Omental fat pad (tissue), 4 donors: ENCODE data around the gene LSM2. TPM values are rescaled to one million over a fixed set of nuclear protein-coding genes. Genes with fewer than 3 reads are reported as not detected.

Source experiments
- ATAC-seq: fragments of 150-250 bp; one replicate; pipeline ENCODE4 v1.9.1; 2016; ENCODE audit warnings: mild to moderate bottlenecking, moderate library complexity; ENCODE audit not compliant: low FRiP score
- DNase-seq: peaks from one replicate; pipeline ENCODE4 v3.0.0-alpha.2; 2019; ENCODE audit warnings: low spot score
- small RNA-seq: library from RNA; depleted of rRNA; stranded (forward); fragments of <200 nt; gene quantifications from one replicate; pipeline ENCODE3, GENCODE V24; 2016
- total RNA-seq, 4 donors: library from RNA; depleted of rRNA; stranded (reverse); fragments of >200 nt; gene quantifications; one replicate each; pipeline ENCODE4 v1.1.0, GENCODE V29; 2016
- TF ChIP-seq, protein P1 (sequence below), 3 donors: fragments of 450-650 bp; IDR thresholded peaks; one replicate each; pipeline ENCODE4 v1.5.1; 2016 to 2017; ENCODE audit warnings: antibody characterized with exemption in 3 of 3, mild to moderate bottlenecking in 3 of 3, moderate library complexity in 2 of 3

The LSM2 gene
- total RNA-seq, 4 donors from 2014 or later: 19.8 to 35.1 (median 30.4) TPM

DNA sequence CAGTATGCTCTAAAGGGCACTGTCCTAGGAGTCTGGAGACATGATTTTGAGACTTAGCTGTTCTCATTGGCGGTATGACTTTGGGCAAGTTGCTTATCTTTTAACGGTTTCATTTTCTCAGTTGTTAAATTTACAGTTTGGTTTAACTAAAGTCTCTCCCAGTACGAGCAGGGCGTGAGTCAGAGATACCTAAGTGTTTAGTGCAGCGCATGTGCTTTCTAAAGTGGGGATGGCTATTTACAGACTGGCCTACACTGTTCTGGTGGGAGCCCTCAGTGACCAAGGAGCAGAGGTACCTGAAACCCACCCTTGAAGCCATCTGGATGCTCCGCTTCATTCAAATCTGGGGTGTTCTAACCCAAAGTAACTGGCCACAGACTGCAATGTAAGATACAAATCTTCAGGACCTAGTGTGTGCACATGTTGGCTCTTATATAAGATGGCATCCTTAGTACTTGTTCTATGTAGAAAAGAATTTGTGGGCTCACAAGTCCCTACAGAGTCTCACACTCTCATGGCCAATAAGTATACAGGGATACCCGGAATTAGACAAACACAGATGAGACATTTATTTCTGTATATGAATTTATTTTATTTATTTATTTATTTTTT, 56.2 kb downstream of the LSM2 start:
- TF ChIP-seq, protein P1, sequence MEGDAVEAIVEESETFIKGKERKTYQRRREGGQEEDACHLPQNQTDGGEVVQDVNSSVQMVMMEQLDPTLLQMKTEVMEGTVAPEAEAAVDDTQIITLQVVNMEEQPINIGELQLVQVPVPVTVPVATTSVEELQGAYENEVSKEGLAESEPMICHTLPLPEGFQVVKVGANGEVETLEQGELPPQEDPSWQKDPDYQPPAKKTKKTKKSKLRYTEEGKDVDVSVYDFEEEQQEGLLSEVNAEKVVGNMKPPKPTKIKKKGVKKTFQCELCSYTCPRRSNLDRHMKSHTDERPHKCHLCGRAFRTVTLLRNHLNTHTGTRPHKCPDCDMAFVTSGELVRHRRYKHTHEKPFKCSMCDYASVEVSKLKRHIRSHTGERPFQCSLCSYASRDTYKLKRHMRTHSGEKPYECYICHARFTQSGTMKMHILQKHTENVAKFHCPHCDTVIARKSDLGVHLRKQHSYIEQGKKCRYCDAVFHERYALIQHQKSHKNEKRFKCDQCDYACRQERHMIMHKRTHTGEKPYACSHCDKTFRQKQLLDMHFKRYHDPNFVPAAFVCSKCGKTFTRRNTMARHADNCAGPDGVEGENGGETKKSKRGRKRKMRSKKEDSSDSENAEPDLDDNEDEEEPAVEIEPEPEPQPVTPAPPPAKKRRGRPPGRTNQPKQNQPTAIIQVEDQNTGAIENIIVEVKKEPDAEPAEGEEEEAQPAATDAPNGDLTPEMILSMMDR (IDR thresholded peaks at IDR 0.05): no peak
- no peak for DNase-seq

DNA sequence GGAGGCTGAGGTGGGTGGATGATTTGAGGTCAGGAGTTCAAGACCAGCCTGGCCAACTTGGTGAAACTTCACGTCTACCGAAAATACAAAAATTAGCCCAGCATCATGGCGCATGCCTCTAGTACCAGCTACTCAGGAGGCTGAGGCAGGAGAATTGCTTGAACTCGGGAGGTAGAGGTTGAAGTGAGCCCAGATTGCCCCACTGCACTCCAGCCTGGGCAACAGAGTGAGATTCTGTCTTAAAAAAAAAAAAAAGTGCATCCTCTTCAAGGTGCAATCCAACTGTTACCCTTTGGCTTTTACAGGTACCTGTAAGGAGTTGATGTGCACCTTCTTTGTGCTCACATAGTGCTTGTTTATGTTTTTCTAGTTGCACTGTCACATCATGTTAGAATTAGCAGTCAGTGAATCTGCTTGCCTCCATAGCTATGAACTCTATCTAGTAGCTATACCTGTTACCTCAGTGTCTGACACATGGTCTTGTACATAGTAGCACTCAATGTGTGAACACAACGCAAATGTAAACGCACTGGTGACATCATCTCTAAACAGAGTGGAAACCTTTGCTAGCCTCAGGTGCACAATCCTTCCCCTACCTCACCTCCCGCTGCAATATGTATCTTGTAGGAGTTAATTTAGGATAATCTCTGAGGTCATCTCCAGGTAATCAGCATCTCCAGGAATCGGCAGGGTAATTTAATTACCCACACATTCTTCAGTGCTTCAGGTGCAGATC, 57.3 kb downstream of the LSM2 start:
- DNase-seq (no peak), ATAC-seq (no peak)
- TF ChIP-seq, protein P1 (IDR thresholded peaks at IDR 0.05): no peak

More for the DNA sequence above, 56.2 kb downstream of the LSM2 start:
- ATAC-seq: no peak

Small RNAs within 50 kb of the gene (small RNA-seq; reads per million reads assigned to genes)
- gene MSH5-SAPCD1: not detected
- not detected for gene RF00019
- not detected for gene RNU6-850P
- not detected for gene SAPCD1
- 1,845 reads per million, percentile 99 among the genes with 10 or more reads in this experiment for gene SNORD48
- not detected for gene SNORD52

Other genes with a start within 250 kb of the LSM2 start
- not detected for gene LTA, start 234.7 kb downstream of the LSM2 start, total RNA-seq
- gene TNF, start 231.4 kb downstream of the LSM2 start, total RNA-seq: 1 to 10 TPM in 1 of 4 donors, under 1 TPM in 2, not detected in 1; 0.65 to 1.5 (median 0.96) TPM
- 1 to 10 TPM in 3 of 4 donors, under 1 TPM in 1; 0.72 to 5.5 (median 1.9) TPM for gene LTB, start 224.5 kb downstream of the LSM2 start, total RNA-seq
- gene LST1, start 220.7 kb downstream of the LSM2 start, total RNA-seq: 10 to 100 TPM; 16.3 to 34.2 (median 19.2) TPM
- not detected for gene NCR3, start 214.0 kb downstream of the LSM2 start, total RNA-seq
- 10 to 100 TPM; 57.3 to 95.1 (median 81.8) TPM for gene AIF1, start 191.7 kb downstream of the LSM2 start, total RNA-seq
- gene PRRC2A, start 186.3 kb downstream of the LSM2 start, total RNA-seq: 100 to 1,000 TPM in 1 of 4 donors, 10 to 100 TPM in 3; 44.8 to 111 (median 65.4) TPM
- 100 to 1,000 TPM; 137 to 231 (median 157) TPM for gene BAG6, start 154.3 kb downstream of the LSM2 start, total RNA-seq
- 1 to 10 TPM; 2.4 to 5.0 (median 3.6) TPM for gene APOM, start 151.1 kb downstream of the LSM2 start, total RNA-seq
- 10 to 100 TPM; 16.8 to 24.7 (median 21.2) TPM for gene C6orf47, start 146.2 kb downstream of the LSM2 start, total RNA-seq
- gene GPANK1, start 142.0 kb downstream of the LSM2 start, total RNA-seq: 10 to 100 TPM in 3 of 4 donors, 1 to 10 TPM in 1; 7.1 to 23.6 (median 15.6) TPM
- gene CSNK2B, start 140.9 kb downstream of the LSM2 start, total RNA-seq: 100 to 1,000 TPM; 130 to 202 (median 184) TPM
- 10 to 100 TPM in 3 of 4 donors, 1 to 10 TPM in 1; 7.4 to 16.9 (median 11.3) TPM for gene LY6G5B, start 137.0 kb downstream of the LSM2 start, total RNA-seq
- gene LY6G5C, start 125.9 kb downstream of the LSM2 start, total RNA-seq: 1 to 10 TPM in 2 of 4 donors, under 1 TPM in 1, not detected in 1; 0.84 to 4.5 (median 1.3) TPM
- 10 to 100 TPM; 41.8 to 62.8 (median 57.4) TPM for gene ABHD16A, start 103.6 kb downstream of the LSM2 start, total RNA-seq
- gene LY6G6F, start 100.1 kb downstream of the LSM2 start, total RNA-seq: not detected
- gene LY6G6D, start 91.6 kb downstream of the LSM2 start, total RNA-seq: not detected
- under 1 TPM in 1 of 4 donors, not detected in 3; 0.74 TPM for gene LY6G6C, start 85.2 kb downstream of the LSM2 start, total RNA-seq
- gene MPIG6B, start 83.6 kb downstream of the LSM2 start, total RNA-seq: under 1 TPM in 1 of 4 donors, not detected in 3; 0.84 TPM
- gene DDAH2, start 77.7 kb downstream of the LSM2 start, total RNA-seq: 100 to 1,000 TPM; 103 to 148 (median 115) TPM
- 100 to 1,000 TPM; 244 to 443 (median 336) TPM for gene CLIC1, start 70.4 kb downstream of the LSM2 start, total RNA-seq
- 10 to 100 TPM in 1 of 4 donors, 1 to 10 TPM in 3; 5.4 to 17.0 (median 7.3) TPM for gene MSH5, start 67.0 kb downstream of the LSM2 start, total RNA-seq
- not detected for gene SAPCD1, start 44.3 kb downstream of the LSM2 start, total RNA-seq
- gene VWA7, start 29.6 kb downstream of the LSM2 start, total RNA-seq: 1 to 10 TPM in 1 of 4 donors, under 1 TPM in 2, not detected in 1; 0.36 to 1.6 (median 0.56) TPM
- 10 to 100 TPM; 31.6 to 47.0 (median 34.6) TPM for gene VARS1, start 11.2 kb downstream of the LSM2 start, total RNA-seq
- 1 to 10 TPM in 3 of 4 donors, under 1 TPM in 1; 0.48 to 3.0 (median 1.9) TPM for gene HSPA1L, start 8.3 kb upstream of the LSM2 start, total RNA-seq
- gene HSPA1A, start 8.6 kb upstream of the LSM2 start, total RNA-seq: 1,000 to 10,000 TPM in 1 of 4 donors, 100 to 1,000 TPM in 3; 155 to 1,684 (median 309) TPM
- 1,000 to 10,000 TPM in 1 of 4 donors, 100 to 1,000 TPM in 3; 174 to 1,642 (median 258) TPM for gene HSPA1B, start 20.8 kb upstream of the LSM2 start, total RNA-seq
- gene NEU1, start 55.9 kb upstream of the LSM2 start, total RNA-seq: 10 to 100 TPM; 44.1 to 63.8 (median 55.2) TPM
- under 1 TPM in 3 of 4 donors, not detected in 1; 0.19 to 0.84 (median 0.38) TPM for gene SLC44A4, start 72.0 kb upstream of the LSM2 start, total RNA-seq
- 10 to 100 TPM; 17.4 to 25.9 (median 20.0) TPM for gene EHMT2, start 90.7 kb upstream of the LSM2 start, total RNA-seq
- 1 to 10 TPM in 3 of 4 donors, under 1 TPM in 1; 0.48 to 1.9 (median 1.4) TPM for gene ZBTB12, start 95.1 kb upstream of the LSM2 start, total RNA-seq
- gene C2, start 120.8 kb upstream of the LSM2 start, total RNA-seq: 10 to 100 TPM; 30.6 to 96.1 (median 46.0) TPM
- 1,000 to 10,000 TPM in 1 of 4 donors, 100 to 1,000 TPM in 2, 10 to 100 TPM in 1; 16.7 to 1,024 (median 264) TPM for gene CFB, start 139.1 kb upstream of the LSM2 start, total RNA-seq
- gene NELFE, start 152.0 kb upstream of the LSM2 start, total RNA-seq: 10 to 100 TPM; 67.0 to 94.0 (median 75.0) TPM
- gene SKIC2, start 152.2 kb upstream of the LSM2 start, total RNA-seq: 10 to 100 TPM; 31.3 to 50.8 (median 44.8) TPM
- 10 to 100 TPM; 15.6 to 19.9 (median 18.4) TPM for gene DXO, start 165.2 kb upstream of the LSM2 start, total RNA-seq
- gene C4A, start 175.1 kb upstream of the LSM2 start, total RNA-seq: 100 to 1,000 TPM in 3 of 4 donors, 10 to 100 TPM in 1; 16.6 to 652 (median 239) TPM
- 100 to 1,000 TPM in 3 of 4 donors, 10 to 100 TPM in 1; 15.4 to 912 (median 204) TPM for gene C4B, start 207.8 kb upstream of the LSM2 start, total RNA-seq
- gene CYP21A2, start 231.4 kb upstream of the LSM2 start, total RNA-seq: 1 to 10 TPM in 3 of 4 donors, under 1 TPM in 1; 0.63 to 5.7 (median 2.8) TPM